CD14-positive monocyte (primary cell): ENCODE data around the gene SCN9A. TPM values are rescaled to one million over a fixed set of nuclear protein-coding genes. Genes with fewer than 3 reads are reported as not detected.
"Not testable (repeated sequence)": the region's sequence is repeated elsewhere in the genome, so short reads cannot be mapped to it uniquely, and the experiment has no call there.

ENCODE experiments used
- DNase-seq, 3 donors: peaks; one replicate each; pipeline ENCODE4 v3.0.0-alpha.2; 2011 to 2022
- H2AFZ ChIP-seq: 2 replicates; pipeline ENCODE4 v1.6.0; 2012; ENCODE audit warnings: mild to moderate bottlenecking, low read depth, low read length, inconsistent platforms; ENCODE audit not compliant: insufficient read depth, poor library complexity, severe bottlenecking
- H3K27ac ChIP-seq, 2 donors: 1 replicate in 1 of 2; 2 replicates in 1 of 2; pipeline ENCODE4 v1.5.1; 2012 to 2013; ENCODE audit warnings: low read length in 2 of 2, control low read depth in 1 of 2, inconsistent platforms in 1 of 2, low read depth in 1 of 2, mild to moderate bottlenecking in 1 of 2
- H3K27me3 ChIP-seq, 2 donors: one replicate each; pipeline versions ENCODE4 v1.6.0 to v1.6.1; 2011 to 2013; ENCODE audit warnings: low read length in 2 of 2; ENCODE audit not compliant: control insufficient read depth in 2 of 2, insufficient read depth in 2 of 2
- H3K36me3 ChIP-seq, 2 donors: replicated peaks in 1 of 2; 1 replicate in 1 of 2; 2 replicates in 1 of 2; pipeline versions ENCODE4 v1.5.1 to v1.6.1; 2012 to 2013; ENCODE audit warnings: low read length in 2 of 2, control low read depth in 1 of 2, inconsistent platforms in 1 of 2, mild to moderate bottlenecking in 1 of 2; ENCODE audit not compliant: insufficient read depth in 2 of 2, control insufficient read depth in 1 of 2
- H3K4me1 ChIP-seq, 2 donors: 1 replicate in 1 of 2; 2 replicates in 1 of 2; pipeline versions ENCODE4 v1.5.1 to v1.6.1; 2012 to 2013; ENCODE audit warnings: low read length in 2 of 2, control low read depth in 1 of 2, inconsistent platforms in 1 of 2, mild to moderate bottlenecking in 1 of 2, moderate library complexity in 1 of 2; ENCODE audit not compliant: insufficient read depth in 2 of 2, control insufficient read depth in 1 of 2
- H3K4me2 ChIP-seq: replicated peaks from 2 replicates; pipeline ENCODE3; 2012; ENCODE audit warnings: low read length, moderate library complexity, mild to moderate bottlenecking; ENCODE audit not compliant: poor library complexity, severe bottlenecking; ENCODE audit errors: extremely low read depth
- H3K4me3 ChIP-seq, 3 experiments: fragments of 200-600 bp in 1 of 3; sonication (generic) in 1 of 3; replicated peaks in 1 of 3; 1 replicate in 2 of 3; 2 replicates in 1 of 3; pipeline ENCODE4 v1.5.1; 2011 to 2013; ENCODE audit warnings: low read length in 3 of 3, mild to moderate bottlenecking in 3 of 3, control low read depth in 2 of 3, low read depth in 2 of 3, inconsistent platforms in 1 of 3, moderate library complexity in 1 of 3
- H3K79me2 ChIP-seq: 2 replicates; pipeline ENCODE4 v1.6.0; 2012; ENCODE audit warnings: mild to moderate bottlenecking, control low read depth, inconsistent platforms, low read length, moderate library complexity; ENCODE audit not compliant: insufficient read depth
- H3K9ac ChIP-seq: 2 replicates; pipeline ENCODE4 v1.6.0; 2017; ENCODE audit warnings: low read length, mild to moderate bottlenecking; ENCODE audit not compliant: insufficient read depth, poor library complexity, severe bottlenecking
- H3K9me3 ChIP-seq, 2 donors: replicated peaks in 1 of 2; 1 replicate in 1 of 2; 2 replicates in 1 of 2; pipeline versions ENCODE4 v1.5.1 to v1.6.1; 2012 to 2013; ENCODE audit warnings: low read length in 2 of 2, control low read depth in 1 of 2; ENCODE audit not compliant: control insufficient read depth in 1 of 2, insufficient read depth in 1 of 2
- H4K20me1 ChIP-seq: 2 replicates; pipeline ENCODE4 v1.6.0; 2012; ENCODE audit warnings: mild to moderate bottlenecking, low read length, control low read depth, moderate library complexity; ENCODE audit not compliant: insufficient read depth
- H3K27ac Mint-ChIP-seq, 7 donors: one replicate each; pipeline ENCODE4 v1.8.0; 2020; ENCODE audit warnings: mild to moderate bottlenecking in 7 of 7, mixed read lengths in 7 of 7, moderate library complexity in 6 of 7, inconsistent platforms in 2 of 7
- H3K27me3 Mint-ChIP-seq, 3 donors: one replicate each; pipeline ENCODE4 v1.8.0; 2021 to 2022; ENCODE audit warnings: low read depth in 3 of 3, mild to moderate bottlenecking in 3 of 3, mixed read lengths in 3 of 3, moderate library complexity in 3 of 3, inconsistent platforms in 1 of 3
- H3K36me3 Mint-ChIP-seq, 2 donors: one replicate each; pipeline ENCODE4 v1.8.0; 2020; ENCODE audit warnings: mixed read lengths in 2 of 2, inconsistent platforms in 1 of 2, mild to moderate bottlenecking in 1 of 2
- H3K4me1 Mint-ChIP-seq: one replicate; pipeline ENCODE4 v1.8.0; 2020; ENCODE audit warnings: mild to moderate bottlenecking, mixed read lengths
- H3K4me3 Mint-ChIP-seq, 2 donors: one replicate each; pipeline ENCODE4 v1.8.0; 2020; ENCODE audit warnings: mild to moderate bottlenecking in 2 of 2, mixed read lengths in 2 of 2, moderate library complexity in 1 of 2
- H3K9me3 Mint-ChIP-seq, 7 donors: one replicate each; pipeline ENCODE4 v1.8.0; 2020 to 2022; ENCODE audit warnings: mixed read lengths in 7 of 7, mild to moderate bottlenecking in 6 of 7, moderate library complexity in 6 of 7, inconsistent platforms in 2 of 7
- CTCF ChIP-seq: fragments of 200-600 bp; IDR thresholded peaks from one replicate; pipeline ENCODE4 v1.8.0; 2022; ENCODE audit warnings: antibody characterized with exemption, mild to moderate bottlenecking
- WGBS: methylation state at CpG from one replicate; pipeline ENCODE4 v1.1.5; 2013; ENCODE audit warnings: missing lambda C conversion rate; ENCODE audit not compliant: insufficient coverage; 5-methylcytosine and 5-hydroxymethylcytosine counted together
- intact Hi-C, 2 donors: fragments of 100-400 bp; cut with micrococcal nuclease; formaldehyde crosslinking; loops; one replicate each; pipeline versions ENCODE4 v1.15.0 to v1.15.1; 2023
- polyA plus RNA-seq, 3 donors: library from polyadenylated mRNA; depleted of rRNA in 1 of 3; unstranded in 2 of 3; stranded (reverse) in 1 of 3; fragments of 300-500 nt in 2 of 3; fragments of >200 nt in 1 of 3; fragmentation: Illumina TruSeq in 2 of 3; gene quantifications; 1 replicate in 2 of 3; 2 replicates in 1 of 3; pipeline ENCODE4 v1.2.3, GENCODE V29; 2012 to 2021

The SCN9A gene
- polyA plus RNA-seq, 3 donors = 0.24 to 0.67 (median 0.26) TPM

- Mint-ChIP-seq H3K4me1 (peaks cover 19% of the 10 kb centered on the region), H3K27ac (no peak overlapping the region), H3K36me3 (no peaks in the 10 kb centered on the region), H3K4me3 (no peak overlapping the region), H3K9me3 (peaks cover 0 to 3% (median 0%) of the 10 kb centered on the region in 7 donors), H3K27me3 (peaks cover 0 to 7% (median 0%) of the 10 kb centered on the region in 3 donors)
- intact Hi-C loops = no loop called here
- no peaks in the 10 kb centered on the region for H3K79me2 ChIP-seq
- no peaks in the 10 kb centered on the region for H3K36me3 ChIP-seq
- no peaks in the 10 kb centered on the region for H3K9me3 ChIP-seq
- H2AFZ ChIP-seq = no peak overlapping the region
- H3K4me3 ChIP-seq = no peak overlapping the region
- WGBS = 95% methylated on average over 4 of the region's 6 CpGs
- H3K27me3 ChIP-seq = no peaks in the 10 kb centered on the region
- no peak for DNase-seq
- no peak overlapping the region for H3K4me2 ChIP-seq
- no peaks in the 10 kb centered on the region for H4K20me1 ChIP-seq
- H3K4me1 ChIP-seq = peaks cover 0 to 3% of the 10 kb centered on the region in 2 donors
- no peak overlapping the region for H3K27ac ChIP-seq
- H3K9ac ChIP-seq = no peak overlapping the region
- TF ChIP-seq CTCF = no peak
These were observed 35.9 kb upstream of the SCN9A start for GRCh38 chr2:166411473-166412230.

- Histone ChIP-seq H3K9ac (no peak overlapping the region), H3K4me3 (no peak overlapping the region), H3K36me3 (no peaks in the 10 kb centered on the region), H3K4me2 (no peak overlapping the region), H2AFZ (no peak overlapping the region), H3K27ac (no peak overlapping the region), H4K20me1 (no peaks in the 10 kb centered on the region), H3K79me2 (no peaks in the 10 kb centered on the region), H3K27me3 (no peaks in the 10 kb centered on the region), H3K9me3 (no peaks in the 10 kb centered on the region), H3K4me1 (peaks cover 0 to 3% of the 10 kb centered on the region in 2 donors)
- 100% methylated on average over 1 of the region's 7 CpGs for WGBS
- H3K4me3 Mint-ChIP-seq = no peak overlapping the region
- TF ChIP-seq CTCF = no peak
- DNase-seq = peak in 2 of 3 donors; percentile 9 to 25
- intact Hi-C loops = no loop called here
- H3K9me3 Mint-ChIP-seq = peaks cover 0 to 3% (median 0%) of the 10 kb centered on the region in 7 donors
- H3K36me3 Mint-ChIP-seq = no peaks in the 10 kb centered on the region
- H3K27ac Mint-ChIP-seq = no peak overlapping the region
- H3K4me1 Mint-ChIP-seq = peaks cover 16% of the 10 kb centered on the region
- H3K27me3 Mint-ChIP-seq = peaks cover 0 to 7% (median 0%) of the 10 kb centered on the region in 3 donors
These were observed 35.2 kb upstream of the SCN9A start for GRCh38 chr2:166410828-166411472.

- DNase-seq = peak; percentile 0 to 25 (median 2)
- H3K36me3 ChIP-seq, H3K27ac ChIP-seq, H4K20me1 ChIP-seq, H3K9me3 ChIP-seq, H3K27ac Mint-ChIP-seq, H3K36me3 Mint-ChIP-seq, H3K4me2 ChIP-seq, H3K79me2 ChIP-seq, H3K9ac ChIP-seq, H3K27me3 ChIP-seq, intact Hi-C loops, H3K9me3 Mint-ChIP-seq, H3K4me3 Mint-ChIP-seq, H2AFZ ChIP-seq, H3K4me3 ChIP-seq, H3K27me3 Mint-ChIP-seq, H3K4me1 ChIP-seq: not testable (repeated sequence)
- WGBS = no CpG with 5 or more reads among the region's 2 CpGs
- H3K4me1 Mint-ChIP-seq = peaks cover 13% of the 10 kb centered on the region
These were observed 32.0 kb upstream of the SCN9A start for GRCh38 chr2:166407746-166408145.
